ENCODE measurements around the gene DHX40.

GRCh38 chr17:59620064-59620359, 54.6 kb downstream of the DHX40 start:
- no peak for TF ChIP-seq CTCF (conservative IDR thresholded peaks at IDR 0.05; ENCODE audit: low read length)
- no peak for TF ChIP-seq EZH2phosphoT487 (IDR thresholded peaks at IDR 0.05; ENCODE audit: borderline replicate concordance, low read depth, low read length)

All from OCI-LY7 (cell line).